Naive thymus-derived CD4-positive, alpha-beta T cell (primary cell): ENCODE data around the gene CIRBP. TPM values are rescaled to one million over a fixed set of nuclear protein-coding genes. Genes with fewer than 3 reads are reported as not detected.

Source experiments
- ATAC-seq: fragments of 150-1000 bp; cut with Tn5 transposase; 2 replicates; pipeline ENCODE4 v1.10.0; 2021; ENCODE audit warnings: mild to moderate bottlenecking, moderate library complexity
- CTCF ChIA-PET: fragments of 350-600 bp; sonication (Branson Sonifier 250); formaldehyde crosslinking; loops from one replicate; lab custom pipeline; 2021; ENCODE audit warnings: antibody characterized with exemption; lab: Charles Lee
- POLR2A ChIA-PET: fragments of 350-600 bp; sonication (Branson Sonifier 250); formaldehyde crosslinking; loops from one replicate; lab custom pipeline; 2021; ENCODE audit warnings: antibody characterized with exemption, inconsistent platforms; lab: Charles Lee
- DNase-seq, 9 donors: peaks; one replicate each; pipeline versions ENCODE4 v3.0.0 to v3.0.0-alpha.2; 2020 to 2022; ENCODE audit warnings: mixed read lengths in 1 of 9
- H3K27ac ChIP-seq: one replicate; pipeline ENCODE4 v1.7.0; 2013; ENCODE audit warnings: mild to moderate bottlenecking, low read depth, low read length, moderate library complexity
- H3K27me3 ChIP-seq, 2 donors: one replicate each; pipeline ENCODE4 v1.7.0; 2013; ENCODE audit warnings: low read length in 2 of 2, mild to moderate bottlenecking in 2 of 2, moderate library complexity in 2 of 2; ENCODE audit not compliant: control insufficient read depth in 2 of 2, insufficient read depth in 2 of 2
- H3K36me3 ChIP-seq, 3 experiments: 1 replicate in 2 of 3; 2 replicates in 1 of 3; pipeline ENCODE4 v1.7.0; 2013; ENCODE audit warnings: low read length in 3 of 3, mild to moderate bottlenecking in 3 of 3, moderate library complexity in 1 of 3; ENCODE audit not compliant: insufficient read depth in 3 of 3, control insufficient read depth in 2 of 3
- H3K4me1 ChIP-seq, 2 donors: one replicate each; pipeline ENCODE4 v1.7.0; 2013; ENCODE audit warnings: low read length in 2 of 2, mild to moderate bottlenecking in 2 of 2, moderate library complexity in 1 of 2; ENCODE audit not compliant: control insufficient read depth in 2 of 2, insufficient read depth in 2 of 2
- H3K4me3 ChIP-seq: 2 replicates; pipeline ENCODE4 v1.7.0; 2013; ENCODE audit warnings: mild to moderate bottlenecking, low read length
- H3K9me3 ChIP-seq, 3 experiments: 1 replicate in 2 of 3; 2 replicates in 1 of 3; pipeline ENCODE4 v1.7.0; 2013; ENCODE audit warnings: low read length in 3 of 3; ENCODE audit not compliant: control insufficient read depth in 2 of 3
- H3K27ac Mint-ChIP-seq, 9 donors: one replicate each; pipeline ENCODE4 v1.8.0; 2020 to 2022; ENCODE audit warnings: mixed read lengths in 9 of 9, mild to moderate bottlenecking in 8 of 9, moderate library complexity in 5 of 9, inconsistent platforms in 2 of 9
- H3K27me3 Mint-ChIP-seq, 5 donors: one replicate each; pipeline ENCODE4 v1.8.0; 2021 to 2022; ENCODE audit warnings: mixed read lengths in 5 of 5, mild to moderate bottlenecking in 1 of 5
- H3K36me3 Mint-ChIP-seq, 5 donors: one replicate each; pipeline ENCODE4 v1.8.0; 2020 to 2022; ENCODE audit warnings: mixed read lengths in 5 of 5, mild to moderate bottlenecking in 3 of 5, inconsistent platforms in 1 of 5
- H3K4me1 Mint-ChIP-seq, 7 donors: one replicate each; pipeline ENCODE4 v1.8.0; 2020 to 2022; ENCODE audit warnings: mixed read lengths in 7 of 7, mild to moderate bottlenecking in 3 of 7, inconsistent platforms in 1 of 7
- H3K4me3 Mint-ChIP-seq, 10 donors: one replicate each; pipeline ENCODE4 v1.8.0; 2020 to 2022; ENCODE audit warnings: mild to moderate bottlenecking in 10 of 10, mixed read lengths in 10 of 10, moderate library complexity in 6 of 10, inconsistent platforms in 2 of 10
- H3K9me3 Mint-ChIP-seq, 11 donors: one replicate each; pipeline ENCODE4 v1.8.0; 2020 to 2022; ENCODE audit warnings: mixed read lengths in 11 of 11, mild to moderate bottlenecking in 4 of 11, inconsistent platforms in 1 of 11, moderate library complexity in 1 of 11
- intact Hi-C, 2 donors: fragments of 100-400 bp; cut with micrococcal nuclease; formaldehyde crosslinking; loops; one replicate each; pipeline ENCODE4 v1.15.1; 2023
- polyA plus RNA-seq, 2 donors: library from polyadenylated mRNA; unstranded; fragments of 300-500 nt; fragmentation: Illumina TruSeq; gene quantifications; one replicate each; pipeline ENCODE4 v1.2.3, GENCODE V29; 2021
- total RNA-seq, 6 experiments: library from RNA in 5 of 6; stranded (reverse) in 5 of 6; gene quantifications; 1 replicate in 5 of 6; 2 replicates in 1 of 6; pipeline ENCODE4 v1.2.3 and lab custom pipeline; 2021 to 2026

CIRBP gene
- total and polyA plus RNA-seq, 7 experiments from 2014 or later: 233 to 629 (median 410) TPM

DNA sequence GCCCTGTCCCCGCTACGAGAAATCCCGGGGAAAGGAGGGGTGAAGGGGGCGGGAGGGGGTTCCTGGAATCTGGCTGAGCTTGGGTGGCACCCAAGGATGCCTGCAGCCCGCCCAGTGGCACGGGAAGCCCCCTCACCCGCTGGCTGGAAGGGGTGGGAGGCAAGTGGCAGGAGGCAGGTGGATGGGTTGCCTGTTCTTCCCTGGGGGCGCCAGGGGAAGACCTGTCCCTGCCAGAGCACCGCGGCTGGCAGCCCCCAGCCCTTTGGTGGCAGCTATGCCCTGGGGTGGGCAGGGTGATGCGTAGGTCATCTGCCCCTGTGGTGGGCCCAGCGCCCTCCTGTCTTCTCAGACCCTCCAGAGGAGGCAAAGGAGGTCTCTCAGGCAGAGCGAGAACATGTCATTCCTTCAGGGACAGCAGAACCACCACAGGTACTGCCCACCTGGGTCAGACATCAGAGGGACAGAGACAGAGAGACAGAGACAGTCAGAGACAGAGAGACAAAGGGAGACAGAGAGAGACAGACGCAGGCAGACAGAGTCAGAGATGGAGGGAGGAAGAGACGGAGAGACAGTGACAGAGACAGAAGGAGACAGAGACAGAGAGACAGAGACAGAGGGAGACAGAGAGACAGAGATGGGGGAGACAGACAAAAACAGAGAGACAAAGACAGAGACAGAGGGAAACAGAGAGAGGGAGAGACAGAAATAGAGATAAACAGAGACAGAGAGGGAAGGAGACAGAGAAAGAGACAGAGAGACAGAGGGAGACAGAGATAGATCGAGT, 53.3 kb downstream of the CIRBP start:
- no peak overlapping the region for H3K27ac ChIP-seq
- peaks cover 0 to 13% (median 7%) of the 10 kb centered on the region in 7 donors for H3K4me1 Mint-ChIP-seq
- peaks cover 5 to 7% of the 10 kb centered on the region in 2 donors for H3K27me3 ChIP-seq
- intact Hi-C loops: no loop called here
- peaks cover 0 to 5% (median 0%) of the 10 kb centered on the region in 11 donors for H3K9me3 Mint-ChIP-seq
- peaks cover 0 to 6% of the 10 kb centered on the region in 2 donors for H3K4me1 ChIP-seq
- DNase-seq (no peak), ATAC-seq (no peak)
- H3K27ac Mint-ChIP-seq: peak overlapping the region in 2 of 9 donors; percentile 76 to 82
- no peak overlapping the region for H3K4me3 ChIP-seq
- H3K9me3 ChIP-seq: no peaks in the 10 kb centered on the region
- H3K4me3 Mint-ChIP-seq: peak overlapping the region in 3 of 10 donors; percentile 39 to 69 (median 67)
- H3K27me3 Mint-ChIP-seq: peaks cover 26 to 40% (median 31%) of the 10 kb centered on the region in 5 donors
- ChIA-PET CTCF (no interaction called here), POLR2A (no interaction called here)
- H3K36me3 ChIP-seq: no peaks in the 10 kb centered on the region
- H3K36me3 Mint-ChIP-seq: peaks cover 0 to 11% (median 0%) of the 10 kb centered on the region in 5 donors

DNA sequence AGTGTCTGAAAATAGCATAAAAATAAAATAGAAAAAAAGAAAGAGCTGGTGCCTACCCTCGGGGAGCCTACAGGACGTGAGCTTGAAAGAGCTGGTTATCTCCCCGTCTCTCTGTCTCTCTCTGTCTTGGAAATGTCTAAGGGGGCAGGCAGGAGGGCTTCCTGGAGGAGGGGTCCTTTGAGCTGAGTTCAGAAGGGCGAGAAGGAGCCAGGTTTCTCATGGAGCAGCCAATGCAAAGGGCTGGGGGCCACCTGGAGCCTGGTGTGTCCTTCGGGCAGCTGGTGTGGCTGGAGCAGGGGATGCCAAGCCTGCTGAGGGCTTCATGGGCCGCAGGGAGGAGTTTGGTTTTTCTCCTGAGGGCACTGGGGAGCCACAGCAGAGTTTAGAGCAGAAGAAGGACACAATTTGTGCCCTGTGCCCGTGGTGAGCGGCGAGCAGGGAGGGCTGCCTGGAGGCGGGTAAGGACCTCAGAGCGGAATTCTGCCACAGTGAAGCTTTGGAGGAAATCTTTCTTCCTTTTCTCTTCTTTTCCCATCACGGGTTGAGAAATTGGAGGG, 55.2 kb downstream of the CIRBP start:
- Histone ChIP-seq H3K4me3 (no peak overlapping the region), H3K4me1 (peaks cover 0 to 6% of the 10 kb centered on the region in 2 donors), H3K27me3 (peaks cover 5 to 7% of the 10 kb centered on the region in 2 donors), H3K36me3 (no peaks in the 10 kb centered on the region), H3K27ac (no peak overlapping the region), H3K9me3 (no peaks in the 10 kb centered on the region)
- DNase-seq: no peak
- H3K4me3 Mint-ChIP-seq: peak overlapping the region in 5 of 10 donors; percentile 29 to 69 (median 36)
- H3K27ac Mint-ChIP-seq: no peak overlapping the region
- peaks cover 23 to 35% (median 28%) of the 10 kb centered on the region in 5 donors for H3K27me3 Mint-ChIP-seq
- no peak for ATAC-seq
- peaks cover 0 to 11% (median 6%) of the 10 kb centered on the region in 7 donors for H3K4me1 Mint-ChIP-seq
- peaks cover 0 to 5% (median 0%) of the 10 kb centered on the region in 11 donors for H3K9me3 Mint-ChIP-seq
- ChIA-PET POLR2A (no interaction called here), CTCF (no interaction called here)
- peaks cover 0 to 11% (median 0%) of the 10 kb centered on the region in 5 donors for H3K36me3 Mint-ChIP-seq
- intact Hi-C loops: no loop called here

Other genes starting within 250 kb of the CIRBP start
- 100 to 1,000 TPM; 189 to 347 (median 311) TPM for gene TMEM259, start 248.2 kb upstream of the CIRBP start, total RNA-seq
- gene TMEM259, start 248.2 kb upstream of the CIRBP start, polyA plus RNA-seq: 10 to 100 TPM; 40.7 to 86.1 TPM
- not detected for gene RNU6-2, start 247.8 kb upstream of the CIRBP start, total RNA-seq
- not detected for gene RNU6-2, start 247.8 kb upstream of the CIRBP start, polyA plus RNA-seq
- gene CNN2, start 242.7 kb upstream of the CIRBP start, total RNA-seq: 100 to 1,000 TPM; 234 to 440 (median 240) TPM
- 100 to 1,000 TPM; 401 to 704 TPM for gene CNN2, start 242.7 kb upstream of the CIRBP start, polyA plus RNA-seq
- 100 to 1,000 TPM in 4 of 5 experiments, 10 to 100 TPM in 1; 57.8 to 323 (median 155) TPM for gene ABCA7, start 229.2 kb upstream of the CIRBP start, total RNA-seq
- gene ABCA7, start 229.2 kb upstream of the CIRBP start, polyA plus RNA-seq: 10 to 100 TPM in 1 of 2 donors, 1 to 10 TPM in 1; 6.6 to 25.5 TPM
- 1,000 to 10,000 TPM in 1 of 5 experiments, 100 to 1,000 TPM in 4; 467 to 1,030 (median 779) TPM for gene ARHGAP45, start 202.2 kb upstream of the CIRBP start, total RNA-seq
- gene ARHGAP45, start 202.2 kb upstream of the CIRBP start, polyA plus RNA-seq: 100 to 1,000 TPM; 305 to 880 TPM
- gene POLR2E, start 174.0 kb upstream of the CIRBP start, total RNA-seq: 100 to 1,000 TPM in 1 of 5 experiments, 10 to 100 TPM in 4; 75.3 to 157 (median 82.1) TPM
- 100 to 1,000 TPM; 136 to 179 TPM for gene POLR2E, start 174.0 kb upstream of the CIRBP start, polyA plus RNA-seq
- gene GPX4, start 165.3 kb upstream of the CIRBP start, total RNA-seq: 100 to 1,000 TPM; 122 to 235 (median 194) TPM
- 100 to 1,000 TPM; 417 to 522 TPM for gene GPX4, start 165.3 kb upstream of the CIRBP start, polyA plus RNA-seq
- gene SBNO2, start 95.1 kb upstream of the CIRBP start, total RNA-seq: 100 to 1,000 TPM in 3 of 5 experiments, 10 to 100 TPM in 2; 88.6 to 137 (median 104) TPM
- 1 to 10 TPM; 1.7 to 2.6 TPM for gene SBNO2, start 95.1 kb upstream of the CIRBP start, polyA plus RNA-seq
- 10 to 100 TPM; 67.7 to 91.3 (median 71.6) TPM for gene STK11, start 63.6 kb upstream of the CIRBP start, total RNA-seq
- 10 to 100 TPM; 13.9 to 28.9 TPM for gene STK11, start 63.6 kb upstream of the CIRBP start, polyA plus RNA-seq
- under 1 TPM in 2 of 5 experiments, not detected in 3; 0.15 to 0.27 TPM for gene CBARP, start 31.3 kb upstream of the CIRBP start, total RNA-seq
- not detected for gene CBARP, start 31.3 kb upstream of the CIRBP start, polyA plus RNA-seq
- 100 to 1,000 TPM in 3 of 5 experiments, 10 to 100 TPM in 2; 90.6 to 178 (median 102) TPM for gene ATP5F1D, start 27.6 kb upstream of the CIRBP start, total RNA-seq
- 100 to 1,000 TPM; 209 to 302 TPM for gene ATP5F1D, start 27.6 kb upstream of the CIRBP start, polyA plus RNA-seq
- 100 to 1,000 TPM in 2 of 5 experiments, 10 to 100 TPM in 3; 22.6 to 310 (median 78.1) TPM for gene MIDN, start 20.7 kb upstream of the CIRBP start, total RNA-seq
- 1 to 10 TPM; 1.4 to 3.6 TPM for gene MIDN, start 20.7 kb upstream of the CIRBP start, polyA plus RNA-seq
- 10 to 100 TPM; 31.7 to 57.3 (median 47.7) TPM for gene FAM174C, start 6.2 kb downstream of the CIRBP start, total RNA-seq
- gene FAM174C, start 6.2 kb downstream of the CIRBP start, polyA plus RNA-seq: 10 to 100 TPM; 75.0 to 78.8 TPM
- gene EFNA2, start 16.5 kb downstream of the CIRBP start, total RNA-seq: not detected
- not detected for gene EFNA2, start 16.5 kb downstream of the CIRBP start, polyA plus RNA-seq
- 100 to 1,000 TPM in 1 of 5 experiments, 10 to 100 TPM in 4; 48.4 to 101 (median 68.0) TPM for gene NDUFS7, start 114.6 kb downstream of the CIRBP start, total RNA-seq
- gene NDUFS7, start 114.6 kb downstream of the CIRBP start, polyA plus RNA-seq: 100 to 1,000 TPM; 182 to 232 TPM
- 10 to 100 TPM; 10.9 to 24.2 (median 17.5) TPM for gene GAMT, start 132.2 kb downstream of the CIRBP start, total RNA-seq
- 10 to 100 TPM; 29.3 to 32.3 TPM for gene GAMT, start 132.2 kb downstream of the CIRBP start, polyA plus RNA-seq
- 100 to 1,000 TPM; 129 to 227 (median 144) TPM for gene DAZAP1, start 138.3 kb downstream of the CIRBP start, total RNA-seq
- 1 to 10 TPM; 5.0 to 5.7 TPM for gene DAZAP1, start 138.3 kb downstream of the CIRBP start, polyA plus RNA-seq
- 1,000 to 10,000 TPM; 1,300 to 2,097 (median 2,012) TPM for gene RPS15, start 169.1 kb downstream of the CIRBP start, total RNA-seq
- gene RPS15, start 169.1 kb downstream of the CIRBP start, polyA plus RNA-seq: 1,000 to 10,000 TPM; 3,657 to 3,761 TPM
- under 1 TPM; 0.05 to 0.24 (median 0.10) TPM for gene APC2, start 180.8 kb downstream of the CIRBP start, total RNA-seq
- gene APC2, start 180.8 kb downstream of the CIRBP start, polyA plus RNA-seq: under 1 TPM; 0.01 to 0.05 TPM
- gene C19orf25, start 209.9 kb downstream of the CIRBP start, total RNA-seq: 10 to 100 TPM; 24.2 to 64.5 (median 44.6) TPM
- gene C19orf25, start 209.9 kb downstream of the CIRBP start, polyA plus RNA-seq: 10 to 100 TPM; 43.6 to 69.8 TPM
- 10 to 100 TPM in 1 of 5 experiments, 1 to 10 TPM in 3, under 1 TPM in 1; 0.87 to 10.8 (median 7.8) TPM for gene PCSK4, start 221.0 kb downstream of the CIRBP start, total RNA-seq
- under 1 TPM; 0.64 to 0.72 TPM for gene PCSK4, start 221.0 kb downstream of the CIRBP start, polyA plus RNA-seq
- 1 to 10 TPM; 1.6 to 5.3 (median 4.4) TPM for gene REEP6, start 221.8 kb downstream of the CIRBP start, total RNA-seq
- 1 to 10 TPM; 5.6 to 7.2 TPM for gene REEP6, start 221.8 kb downstream of the CIRBP start, polyA plus RNA-seq
- 1 to 10 TPM; 3.6 to 9.9 (median 6.0) TPM for gene ADAMTSL5, start 243.7 kb downstream of the CIRBP start, total RNA-seq
- 1 to 10 TPM; 4.3 to 4.8 TPM for gene ADAMTSL5, start 243.7 kb downstream of the CIRBP start, polyA plus RNA-seq